Measurements from ENCODE around the gene POLN.

POLN gene

DNA sequence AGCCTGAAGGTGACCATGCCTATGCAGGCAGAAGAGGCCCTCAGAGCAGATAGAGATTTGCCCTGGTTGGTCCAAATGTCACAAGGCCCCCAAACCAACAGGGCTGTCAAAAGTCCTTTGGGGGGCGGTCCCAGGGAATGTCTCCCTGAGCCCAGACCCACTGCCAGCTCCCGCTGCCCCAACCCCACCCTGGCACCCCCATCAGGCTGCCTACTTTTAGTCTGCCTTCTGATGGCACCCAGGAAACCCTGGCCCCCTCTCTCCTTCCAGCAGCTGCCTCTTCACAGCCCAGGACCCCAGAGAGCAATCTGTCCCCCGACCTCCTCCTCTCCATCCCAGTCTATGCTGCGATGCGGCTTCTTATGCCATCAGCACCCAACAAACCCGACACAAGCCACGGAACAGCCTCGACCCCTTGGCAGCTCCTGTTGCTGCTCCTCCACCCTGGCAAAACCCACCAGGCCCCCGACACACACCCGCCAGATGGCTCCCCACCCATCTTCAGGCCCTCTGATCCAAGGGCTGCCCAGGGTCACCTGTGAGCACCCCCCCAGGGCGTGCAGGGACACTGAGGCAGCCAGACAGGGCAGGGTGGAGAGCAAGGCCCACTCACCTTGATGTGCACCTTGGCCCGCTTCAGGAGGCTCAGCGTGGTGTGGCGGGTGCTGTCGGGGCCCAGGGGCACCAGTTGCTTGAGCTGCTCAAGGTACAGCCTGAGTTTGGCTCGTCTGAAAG lies 10.0 kb upstream of the POLN start:
- no peak for ATAC-seq

GRCh38 chr4:2251073-2251794 lies 9.3 kb upstream of the POLN start:
- ATAC-seq = no peak
- TF ChIP-seq ZNF565 (CRISPR knock-in tag; conservative IDR thresholded peaks at IDR 0.05; ENCODE audit: low read depth) = no peak
- no peak for TF ChIP-seq ZFP3 (CRISPR knock-in tag; IDR thresholded peaks at IDR 0.05)
- no peak for TF ChIP-seq ZC3H10 (CRISPR knock-in tag; IDR thresholded peaks at IDR 0.05)
- TF ChIP-seq POU6F1 (CRISPR knock-in tag; IDR thresholded peaks at IDR 0.05; ENCODE audit: borderline replicate concordance, low read depth) = no peak
- TF ChIP-seq CSDC2 (CRISPR knock-in tag; IDR thresholded peaks at IDR 0.05) = no peak
- no peak for TF ChIP-seq ARNTL (CRISPR knock-in tag; IDR thresholded peaks at IDR 0.05; ENCODE audit: borderline replicate concordance, low read depth)
- no peak for TF ChIP-seq OSR1 (CRISPR knock-in tag; IDR thresholded peaks at IDR 0.05)
- TF ChIP-seq, protein P1, sequence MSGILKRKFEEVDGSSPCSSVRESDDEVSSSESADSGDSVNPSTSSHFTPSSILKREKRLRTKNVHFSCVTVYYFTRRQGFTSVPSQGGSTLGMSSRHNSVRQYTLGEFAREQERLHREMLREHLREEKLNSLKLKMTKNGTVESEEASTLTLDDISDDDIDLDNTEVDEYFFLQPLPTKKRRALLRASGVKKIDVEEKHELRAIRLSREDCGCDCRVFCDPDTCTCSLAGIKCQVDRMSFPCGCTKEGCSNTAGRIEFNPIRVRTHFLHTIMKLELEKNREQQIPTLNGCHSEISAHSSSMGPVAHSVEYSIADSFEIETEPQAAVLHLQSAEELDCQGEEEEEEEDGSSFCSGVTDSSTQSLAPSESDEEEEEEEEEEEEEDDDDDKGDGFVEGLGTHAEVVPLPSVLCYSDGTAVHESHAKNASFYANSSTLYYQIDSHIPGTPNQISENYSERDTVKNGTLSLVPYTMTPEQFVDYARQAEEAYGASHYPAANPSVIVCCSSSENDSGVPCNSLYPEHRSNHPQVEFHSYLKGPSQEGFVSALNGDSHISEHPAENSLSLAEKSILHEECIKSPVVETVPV (CRISPR knock-in tag; IDR thresholded peaks at IDR 0.05) = no peak
- TF ChIP-seq RARB (CRISPR knock-in tag; IDR thresholded peaks at IDR 0.05) = no peak
- TF ChIP-seq, protein P2, sequence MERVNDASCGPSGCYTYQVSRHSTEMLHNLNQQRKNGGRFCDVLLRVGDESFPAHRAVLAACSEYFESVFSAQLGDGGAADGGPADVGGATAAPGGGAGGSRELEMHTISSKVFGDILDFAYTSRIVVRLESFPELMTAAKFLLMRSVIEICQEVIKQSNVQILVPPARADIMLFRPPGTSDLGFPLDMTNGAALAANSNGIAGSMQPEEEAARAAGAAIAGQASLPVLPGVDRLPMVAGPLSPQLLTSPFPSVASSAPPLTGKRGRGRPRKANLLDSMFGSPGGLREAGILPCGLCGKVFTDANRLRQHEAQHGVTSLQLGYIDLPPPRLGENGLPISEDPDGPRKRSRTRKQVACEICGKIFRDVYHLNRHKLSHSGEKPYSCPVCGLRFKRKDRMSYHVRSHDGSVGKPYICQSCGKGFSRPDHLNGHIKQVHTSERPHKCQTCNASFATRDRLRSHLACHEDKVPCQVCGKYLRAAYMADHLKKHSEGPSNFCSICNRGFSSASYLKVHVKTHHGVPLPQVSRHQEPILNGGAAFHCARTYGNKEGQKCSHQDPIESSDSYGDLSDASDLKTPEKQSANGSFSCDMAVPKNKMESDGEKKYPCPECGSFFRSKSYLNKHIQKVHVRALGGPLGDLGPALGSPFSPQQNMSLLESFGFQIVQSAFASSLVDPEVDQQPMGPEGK (CRISPR knock-in tag; IDR thresholded peaks at IDR 0.05; ENCODE audit: borderline replicate concordance) = no peak
- no peak for TF ChIP-seq ZFP30 (CRISPR knock-in tag; IDR thresholded peaks at IDR 0.05)
- TF ChIP-seq SNAI2 (CRISPR knock-in tag; IDR thresholded peaks at IDR 0.05) = no peak

More for the DNA sequence above, 10.0 kb upstream of the POLN start:
- TF ChIP-seq ZFP30 (CRISPR knock-in tag; IDR thresholded peaks at IDR 0.05) (no peak), TOX (CRISPR knock-in tag; IDR thresholded peaks at IDR 0.05; ENCODE audit: borderline replicate concordance) (no peak), ZC3H10 (CRISPR knock-in tag; IDR thresholded peaks at IDR 0.05) (no peak), PPARA (CRISPR knock-in tag; IDR thresholded peaks at IDR 0.05; ENCODE audit: borderline replicate concordance) (no peak), BACH2 (CRISPR knock-in tag; IDR thresholded peaks at IDR 0.05; ENCODE audit: borderline replicate concordance) (no peak), ZNF70 (CRISPR knock-in tag; IDR thresholded peaks at IDR 0.05) (no peak), ARNTL (CRISPR knock-in tag; IDR thresholded peaks at IDR 0.05; ENCODE audit: borderline replicate concordance, low read depth) (no peak), CSDC2 (CRISPR knock-in tag; IDR thresholded peaks at IDR 0.05) (no peak), ZNF8 (CRISPR knock-in tag; IDR thresholded peaks at IDR 0.05) (no peak), ESRRG (CRISPR knock-in tag; IDR thresholded peaks at IDR 0.05) (no peak), OSR1 (CRISPR knock-in tag; IDR thresholded peaks at IDR 0.05) (no peak), RARB (CRISPR knock-in tag; IDR thresholded peaks at IDR 0.05) (no peak), POU6F1 (CRISPR knock-in tag; IDR thresholded peaks at IDR 0.05; ENCODE audit: borderline replicate concordance, low read depth) (no peak), TCF4 (CRISPR knock-in tag; IDR thresholded peaks at IDR 0.05; ENCODE audit: borderline replicate concordance) (no peak), ZFP3 (CRISPR knock-in tag; IDR thresholded peaks at IDR 0.05) (no peak), CREB5 (CRISPR knock-in tag; IDR thresholded peaks at IDR 0.05; ENCODE audit: low read depth) (no peak), ISL1 (CRISPR knock-in tag; IDR thresholded peaks at IDR 0.05) (no peak), GLIS3 (CRISPR knock-in tag; IDR thresholded peaks at IDR 0.05) (no peak)
- TF ChIP-seq, protein P2 (CRISPR knock-in tag; IDR thresholded peaks at IDR 0.05; ENCODE audit: borderline replicate concordance) = no peak
- TF ChIP-seq, protein P1 (CRISPR knock-in tag; IDR thresholded peaks at IDR 0.05) = no peak

All from SK-N-SH treated with all-trans-retinoic acid at 6 μM for 48 hours (cell line).